ENCODE results near the gene KLHL17.

GRCh38 chr1:967466-968343 lies 7.3 kb downstream of the KLHL17 start:
- TF ChIP-seq CTCF (IDR thresholded peaks at IDR 0.05) (no peak), POLR2AphosphoS5 (IDR thresholded peaks at IDR 0.05) (no peak), EP300 (IDR thresholded peaks at IDR 0.05) (no peak), POLR2A (IDR thresholded peaks at IDR 0.05; ENCODE audit: low read depth) (no peak)
